Measurements from ENCODE around the gene TBR1.
A peak's percentile ranks its signal among the peaks of the same experiment; 100 is the strongest.

The TBR1 gene

GRCh38 chr2:161427664-161428587 lies 11.8 kb downstream of the TBR1 start:
- no peak for DNase-seq

DNA sequence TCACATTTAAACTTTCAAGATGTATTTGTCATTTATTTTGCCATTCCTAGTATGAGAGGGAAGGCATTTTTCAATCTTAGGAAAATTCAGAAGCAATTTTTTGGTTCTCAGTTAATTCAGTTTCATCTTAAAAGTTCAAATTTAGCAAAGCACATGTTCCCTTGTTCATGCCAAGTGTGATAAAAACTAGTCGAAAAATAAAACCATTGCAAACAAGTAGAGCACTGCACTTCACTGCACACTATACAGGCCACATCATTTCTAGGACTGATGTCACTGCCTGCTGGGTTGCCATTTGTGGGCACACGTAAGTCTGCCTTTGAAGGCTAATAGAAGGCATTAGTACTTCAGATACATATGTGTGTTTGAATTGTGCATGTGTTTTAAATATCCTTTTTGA lies 14.3 kb downstream of the TBR1 start:
- no peak for DNase-seq

DNA sequence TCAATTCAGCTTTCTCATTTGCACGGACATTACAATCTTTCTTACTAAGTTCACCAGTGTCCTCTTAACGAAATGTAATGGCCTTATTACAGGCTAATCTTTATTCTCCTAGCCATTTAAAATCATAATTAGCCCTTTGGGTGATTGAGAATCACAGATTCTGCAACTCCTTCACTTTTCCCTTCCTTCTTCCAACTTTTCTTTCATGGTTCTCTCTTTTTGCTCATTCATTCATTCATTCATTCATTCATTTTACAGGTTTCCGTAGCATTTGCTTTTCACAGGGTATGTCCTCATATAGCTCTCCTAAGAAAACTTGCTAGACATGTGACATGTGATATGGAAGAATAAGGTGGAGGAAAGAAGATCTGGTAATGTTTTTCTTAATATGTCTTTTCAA lies 16.0 kb downstream of the TBR1 start:
- no peak for DNase-seq

DNA sequence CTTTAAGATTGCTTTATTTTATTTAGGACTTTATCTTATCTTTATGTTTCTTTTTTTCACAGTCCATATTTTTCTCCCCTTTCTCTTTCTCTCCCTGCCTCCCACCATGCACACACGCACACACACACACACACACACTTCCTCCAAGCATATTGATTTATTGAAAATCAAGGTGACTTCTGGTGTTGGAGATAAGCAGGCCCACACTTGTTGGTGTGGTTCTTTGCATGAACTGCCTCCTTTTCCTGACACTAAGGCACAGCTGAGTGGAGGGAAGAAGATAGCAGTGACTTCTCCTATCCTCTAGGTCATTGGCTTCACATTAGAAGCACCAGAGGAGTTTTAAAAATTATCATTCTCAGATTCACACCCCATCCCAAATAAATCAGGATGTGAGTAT lies 18.0 kb downstream of the TBR1 start:
- DNase-seq: no peak

DNA sequence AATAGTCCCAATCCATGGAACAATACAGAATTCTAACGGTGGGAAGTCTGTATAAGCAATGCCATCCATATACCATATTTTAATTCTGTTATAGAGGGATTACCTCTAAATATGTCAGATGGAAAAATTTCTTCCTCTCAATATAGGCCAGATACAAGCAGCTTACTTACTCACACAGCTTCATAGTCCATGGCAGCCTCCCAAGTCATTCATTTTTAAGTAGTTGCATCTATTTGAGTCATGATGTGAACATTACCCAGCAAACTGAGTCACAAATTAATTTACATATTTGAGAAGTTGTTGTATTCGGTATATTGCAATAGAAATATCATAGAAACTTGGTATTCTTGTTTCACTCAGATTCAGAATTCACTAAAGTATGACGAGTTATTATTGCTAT lies 20.3 kb downstream of the TBR1 start:
- DNase-seq: peak; percentile 90

DNA sequence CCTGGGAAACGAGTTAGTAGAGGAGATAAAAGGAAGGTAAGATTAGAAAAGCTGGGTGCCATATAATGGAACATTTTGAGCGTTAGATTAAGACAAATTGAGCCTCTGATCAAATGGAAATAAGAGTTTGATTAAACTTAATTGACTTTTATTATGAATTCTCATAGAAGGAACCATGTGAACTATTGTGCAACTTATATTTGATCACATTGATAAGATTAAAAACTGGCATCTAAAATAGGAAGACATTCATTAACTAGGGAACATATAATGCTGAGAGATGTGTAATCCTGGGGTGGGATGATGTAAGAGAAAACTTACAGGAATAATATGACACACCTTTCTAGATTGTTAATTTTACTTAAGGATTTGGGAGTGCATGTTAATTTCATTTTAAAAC lies 22.5 kb downstream of the TBR1 start:
- DNase-seq: no peak

- DNase-seq: no peak
These were observed 29.0 kb downstream of the TBR1 start for GRCh38 chr2:161445097-161445496.

- DNase-seq: no peak
These were observed 32.3 kb downstream of the TBR1 start for GRCh38 chr2:161448431-161448830.

DNA sequence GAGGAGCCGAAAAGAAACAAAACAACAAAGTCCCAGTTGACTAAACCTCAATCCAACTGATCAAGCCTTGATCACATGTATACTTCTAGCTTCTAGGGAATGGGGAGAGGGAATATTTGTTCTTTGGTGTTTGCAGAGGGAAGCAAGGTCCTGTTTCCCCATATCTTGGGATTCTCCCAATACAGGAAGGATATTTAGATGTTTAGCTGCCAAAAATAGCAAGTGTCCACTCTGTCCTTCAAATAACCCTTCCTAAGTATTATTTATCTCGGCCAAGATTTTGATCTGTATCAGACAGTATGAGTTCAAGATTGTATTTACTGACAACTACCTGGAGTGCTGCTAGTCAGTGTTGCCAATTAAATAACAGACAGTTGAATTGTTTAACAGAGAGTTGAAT lies 55.5 kb downstream of the TBR1 start:
- DNase-seq: no peak

- no peak for DNase-seq
These were observed 58.8 kb downstream of the TBR1 start for GRCh38 chr2:161474920-161475319.
